Trophoblast cell (in vitro differentiated cells and primary cell): ENCODE results near the gene GOLGA5.

ENCODE experiments used
- DNase-seq, 2 donors: peaks; one replicate each; pipeline ENCODE4 v3.0.0-alpha.2; 2016
- H2AFZ ChIP-seq: 2 replicates; pipeline ENCODE4 v1.6.1; 2013; ENCODE audit warnings: low read length, moderate library complexity, mild to moderate bottlenecking; ENCODE audit not compliant: insufficient read depth, poor library complexity
- H2AK5ac ChIP-seq: 2 replicates; pipeline ENCODE4 v1.6.1; 2013; ENCODE audit warnings: mild to moderate bottlenecking, low read length
- H2BK120ac ChIP-seq: 2 replicates; pipeline ENCODE4 v1.6.1; 2013; ENCODE audit warnings: low read length, mild to moderate bottlenecking, moderate library complexity; ENCODE audit not compliant: insufficient read depth, poor library complexity
- H2BK12ac ChIP-seq: 2 replicates; pipeline ENCODE4 v1.6.1; 2013; ENCODE audit warnings: mild to moderate bottlenecking, low read length, moderate library complexity
- H2BK5ac ChIP-seq: 2 replicates; pipeline ENCODE4 v1.6.1; 2013; ENCODE audit warnings: low read length, low read depth, moderate library complexity, mild to moderate bottlenecking; ENCODE audit not compliant: poor library complexity
- H3K14ac ChIP-seq: 2 replicates; pipeline ENCODE4 v1.6.1; 2013; ENCODE audit warnings: mild to moderate bottlenecking, low read length
- H3K18ac ChIP-seq: 2 replicates; pipeline ENCODE4 v1.6.1; 2013; ENCODE audit warnings: mild to moderate bottlenecking, low read length
- H3K23ac ChIP-seq: 2 replicates; pipeline ENCODE4 v1.6.1; 2013; ENCODE audit warnings: low read length
- H3K27ac ChIP-seq: 2 replicates; pipeline ENCODE4 v1.5.1; 2013; ENCODE audit warnings: low read depth, mild to moderate bottlenecking, inconsistent platforms, low read length, moderate library complexity
- H3K27me3 ChIP-seq: 2 replicates; pipeline ENCODE4 v1.6.1; 2013; ENCODE audit warnings: inconsistent platforms, mild to moderate bottlenecking, low read length, moderate library complexity; ENCODE audit not compliant: insufficient read depth
- H3K36me3 ChIP-seq, 2 experiments: 1 replicate in 1 of 2; 2 replicates in 1 of 2; pipeline ENCODE4 v1.6.1; 2013; ENCODE audit warnings: low read length in 2 of 2, mild to moderate bottlenecking in 2 of 2, moderate library complexity in 1 of 2; ENCODE audit not compliant: insufficient read depth in 2 of 2, control insufficient read depth in 1 of 2
- H3K4ac ChIP-seq: 2 replicates; pipeline ENCODE4 v1.6.1; 2013; ENCODE audit warnings: low read depth, mild to moderate bottlenecking, low read length, moderate library complexity
- H3K4me1 ChIP-seq, 2 experiments: 1 replicate in 1 of 2; 2 replicates in 1 of 2; pipeline ENCODE4 v1.6.1; 2013; ENCODE audit warnings: low read length in 2 of 2, mild to moderate bottlenecking in 2 of 2, moderate library complexity in 1 of 2; ENCODE audit not compliant: insufficient read depth in 2 of 2, control insufficient read depth in 1 of 2
- H3K4me2 ChIP-seq: 2 replicates; pipeline ENCODE4 v1.6.1; 2013; ENCODE audit warnings: inconsistent platforms, mild to moderate bottlenecking, low read length, moderate library complexity
- H3K4me3 ChIP-seq: 2 replicates; pipeline ENCODE4 v1.5.1; 2013; ENCODE audit warnings: mild to moderate bottlenecking, low read depth, low read length, inconsistent platforms
- H3K79me1 ChIP-seq: one replicate; pipeline ENCODE4 v1.6.1; 2013; ENCODE audit warnings: low read length
- H3K79me2 ChIP-seq: 2 replicates; pipeline ENCODE4 v1.6.1; 2013; ENCODE audit warnings: low read length, mild to moderate bottlenecking; ENCODE audit not compliant: control insufficient read depth, insufficient read depth, poor library complexity
- H3K9ac ChIP-seq: 2 replicates; pipeline ENCODE4 v1.6.1; 2013; ENCODE audit warnings: mild to moderate bottlenecking, low read length
- H3K9me3 ChIP-seq: 2 replicates; pipeline ENCODE4 v1.6.1; 2013; ENCODE audit warnings: low read depth, mild to moderate bottlenecking, control low read depth, inconsistent platforms, low read length; ENCODE audit not compliant: insufficient read depth
- H4K12ac ChIP-seq: 2 replicates; pipeline ENCODE4 v1.6.1; 2013; ENCODE audit warnings: low read depth, mild to moderate bottlenecking, low read length, moderate library complexity
- H4K8ac ChIP-seq: 2 replicates; pipeline ENCODE4 v1.6.1; 2013; ENCODE audit warnings: low read depth, mild to moderate bottlenecking, low read length, moderate library complexity
- H4K91ac ChIP-seq: one replicate; pipeline ENCODE4 v1.6.1; 2013; ENCODE audit warnings: low read depth, mild to moderate bottlenecking, low read length, moderate library complexity
- WGBS: extraction: QIAGEN DNeasy Blood & Tissue Kit; methylation state at CpG from one replicate; pipeline ENCODE4 v1.1.7; 2013; ENCODE audit warnings: missing lambda C conversion rate; ENCODE audit not compliant: insufficient read length, insufficient coverage; ENCODE audit errors: extremely low coverage; 5-methylcytosine and 5-hydroxymethylcytosine counted together

GOLGA5 gene

GRCh38 chr14:92794547-92794941 lies 439 bp downstream of the GOLGA5 start:
- peak overlapping the region; percentile 46 for H2AFZ ChIP-seq
- no peaks in the 10 kb centered on the region for H3K27me3 ChIP-seq
- H3K27ac ChIP-seq: peak overlapping the region; percentile 79
- no CpG with 5 or more reads among the region's 20 CpGs for WGBS
- H3K14ac ChIP-seq: peak overlapping the region; percentile 78
- no peak overlapping the region for H3K23ac ChIP-seq
- peak overlapping the region; percentile 90 for H3K4ac ChIP-seq
- H4K91ac ChIP-seq: peak overlapping the region; percentile 75
- H2BK5ac ChIP-seq: peak overlapping the region; percentile 54
- H3K4me2 ChIP-seq: peak overlapping the region; percentile 69
- no peak overlapping the region for H2BK12ac ChIP-seq
- peak overlapping the region; percentile 52 for H3K18ac ChIP-seq
- H3K79me2 ChIP-seq: peaks cover 7% of the 10 kb centered on the region
- peak overlapping the region; percentile 52 for H2AK5ac ChIP-seq
- peaks cover 4 to 11% of the 10 kb centered on the region in 2 experiments for H3K36me3 ChIP-seq
- peaks cover 10% of the 10 kb centered on the region for H3K79me1 ChIP-seq
- H2BK120ac ChIP-seq: peak overlapping the region; percentile 46
- H4K8ac ChIP-seq: peak overlapping the region; percentile 86
- H3K9ac ChIP-seq: peak overlapping the region; percentile 72
- H4K12ac ChIP-seq: peak overlapping the region; percentile 56
- no peaks in the 10 kb centered on the region for H3K9me3 ChIP-seq
- peak in 1 of 2 donors; percentile 41 for DNase-seq
- H3K4me3 ChIP-seq: peak overlapping the region; percentile 88
- no peaks in the 10 kb centered on the region for H3K4me1 ChIP-seq

- no peak overlapping the region for H2BK5ac ChIP-seq
- H3K4me3 ChIP-seq: peak overlapping the region; percentile 88
- no peaks in the 10 kb centered on the region for H3K27me3 ChIP-seq
- peak overlapping the region; percentile 86 for H4K8ac ChIP-seq
- H4K91ac ChIP-seq: peak overlapping the region; percentile 75
- peak overlapping the region; percentile 79 for H3K27ac ChIP-seq
- H3K36me3 ChIP-seq: peaks cover 4 to 11% of the 10 kb centered on the region in 2 experiments
- H3K79me1 ChIP-seq: peaks cover 10% of the 10 kb centered on the region
- H3K4me1 ChIP-seq: no peaks in the 10 kb centered on the region
- H4K12ac ChIP-seq: no peak overlapping the region
- H3K4ac ChIP-seq: peak overlapping the region; percentile 73
- H2AK5ac ChIP-seq: no peak overlapping the region
- no peak overlapping the region for H2BK120ac ChIP-seq
- WGBS: no CpG with 5 or more reads among the region's 6 CpGs
- no peak overlapping the region for H2BK12ac ChIP-seq
- H3K79me2 ChIP-seq: peaks cover 7% of the 10 kb centered on the region
- peak overlapping the region; percentile 69 for H3K4me2 ChIP-seq
- peak overlapping the region; percentile 72 for H3K9ac ChIP-seq
- no peak overlapping the region for H3K14ac ChIP-seq
- H2AFZ ChIP-seq: no peak overlapping the region
- DNase-seq: peak in 1 of 2 donors; percentile 6
- no peaks in the 10 kb centered on the region for H3K9me3 ChIP-seq
- no peak overlapping the region for H3K18ac ChIP-seq
- no peak overlapping the region for H3K23ac ChIP-seq
Observed at GRCh38 chr14:92794961-92795360, 856 bp downstream of the GOLGA5 start.

GRCh38 chr14:92797935-92798653 lies 4.0 kb downstream of the GOLGA5 start:
- no peak overlapping the region for H3K23ac ChIP-seq
- H3K79me2 ChIP-seq: peaks cover 7% of the 10 kb centered on the region
- no peak overlapping the region for H3K27ac ChIP-seq
- H2BK12ac ChIP-seq: no peak overlapping the region
- peaks cover 10% of the 10 kb centered on the region for H3K79me1 ChIP-seq
- H3K14ac ChIP-seq: no peak overlapping the region
- H2BK5ac ChIP-seq: no peak overlapping the region
- no peaks in the 10 kb centered on the region for H3K27me3 ChIP-seq
- no peak overlapping the region for H3K4me3 ChIP-seq
- H3K4me2 ChIP-seq: no peak overlapping the region
- no peak overlapping the region for H2AFZ ChIP-seq
- no peak overlapping the region for H2BK120ac ChIP-seq
- H3K9ac ChIP-seq: no peak overlapping the region
- no CpG with 5 or more reads among the region's 6 CpGs for WGBS
- H3K9me3 ChIP-seq: no peaks in the 10 kb centered on the region
- no peak overlapping the region for H4K12ac ChIP-seq
- no peaks in the 10 kb centered on the region for H3K4me1 ChIP-seq
- no peak overlapping the region for H3K18ac ChIP-seq
- peaks cover 4 to 17% of the 10 kb centered on the region in 2 experiments for H3K36me3 ChIP-seq
- no peak for DNase-seq
- no peak overlapping the region for H2AK5ac ChIP-seq
- H4K8ac ChIP-seq: no peak overlapping the region
- no peak overlapping the region for H3K4ac ChIP-seq
- no peak overlapping the region for H4K91ac ChIP-seq

- Histone ChIP-seq H4K8ac (no peak overlapping the region), H3K79me2 (peaks cover 7% of the 10 kb centered on the region), H3K9ac (peak overlapping the region; percentile 27), H3K4me3 (no peak overlapping the region), H4K12ac (no peak overlapping the region), H3K4ac (peak overlapping the region; percentile 75), H3K36me3 (peaks cover 4 to 18% of the 10 kb centered on the region in 2 experiments), H3K27me3 (no peaks in the 10 kb centered on the region), H3K14ac (no peak overlapping the region), H3K23ac (no peak overlapping the region), H3K79me1 (peaks cover 6% of the 10 kb centered on the region), H3K9me3 (no peaks in the 10 kb centered on the region), H2AFZ (no peak overlapping the region), H2AK5ac (no peak overlapping the region), H3K4me2 (no peak overlapping the region), H4K91ac (no peak overlapping the region), H2BK120ac (no peak overlapping the region), H3K27ac (no peak overlapping the region), H3K18ac (no peak overlapping the region), H2BK12ac (no peak overlapping the region), H3K4me1 (no peaks in the 10 kb centered on the region), H2BK5ac (no peak overlapping the region)
- no peak for DNase-seq
- no CpG with 5 or more reads among the region's 10 CpGs for WGBS
Observed at GRCh38 chr14:92798811-92799210, 4.7 kb downstream of the GOLGA5 start.
